ENCODE data around the gene NLN. TPM values are rescaled to one million over a fixed set of nuclear protein-coding genes. Genes with fewer than 3 reads are reported as not detected.

Gene NLN
- total and polyA plus RNA-seq, 9 of the 15 experiments (the other 6 are each of a cell fraction or from before 2014, with no cell fraction given): 6.9 to 45.2 (median 28.8) TPM

DNA sequence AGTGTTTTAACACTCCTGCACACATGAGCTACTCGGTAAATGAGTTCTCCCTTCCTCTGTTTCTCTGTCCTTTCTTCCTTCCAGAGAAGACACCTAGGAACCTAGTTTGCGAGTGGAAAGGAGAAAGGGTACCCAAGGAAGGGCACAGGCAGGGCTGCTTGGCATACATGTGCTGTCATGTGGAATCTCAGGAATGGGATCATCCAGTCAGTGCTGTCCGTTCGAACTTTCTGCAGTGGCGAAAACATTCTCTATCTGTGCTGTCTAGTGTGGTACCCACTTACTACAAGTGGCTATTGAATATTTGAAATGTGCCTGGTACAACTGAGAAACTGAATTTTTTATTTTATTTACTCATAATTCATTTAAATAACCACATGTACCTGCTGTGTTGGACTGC, 28.0 kb downstream of the NLN start (continued):
- TF ChIP-seq, protein P1, sequence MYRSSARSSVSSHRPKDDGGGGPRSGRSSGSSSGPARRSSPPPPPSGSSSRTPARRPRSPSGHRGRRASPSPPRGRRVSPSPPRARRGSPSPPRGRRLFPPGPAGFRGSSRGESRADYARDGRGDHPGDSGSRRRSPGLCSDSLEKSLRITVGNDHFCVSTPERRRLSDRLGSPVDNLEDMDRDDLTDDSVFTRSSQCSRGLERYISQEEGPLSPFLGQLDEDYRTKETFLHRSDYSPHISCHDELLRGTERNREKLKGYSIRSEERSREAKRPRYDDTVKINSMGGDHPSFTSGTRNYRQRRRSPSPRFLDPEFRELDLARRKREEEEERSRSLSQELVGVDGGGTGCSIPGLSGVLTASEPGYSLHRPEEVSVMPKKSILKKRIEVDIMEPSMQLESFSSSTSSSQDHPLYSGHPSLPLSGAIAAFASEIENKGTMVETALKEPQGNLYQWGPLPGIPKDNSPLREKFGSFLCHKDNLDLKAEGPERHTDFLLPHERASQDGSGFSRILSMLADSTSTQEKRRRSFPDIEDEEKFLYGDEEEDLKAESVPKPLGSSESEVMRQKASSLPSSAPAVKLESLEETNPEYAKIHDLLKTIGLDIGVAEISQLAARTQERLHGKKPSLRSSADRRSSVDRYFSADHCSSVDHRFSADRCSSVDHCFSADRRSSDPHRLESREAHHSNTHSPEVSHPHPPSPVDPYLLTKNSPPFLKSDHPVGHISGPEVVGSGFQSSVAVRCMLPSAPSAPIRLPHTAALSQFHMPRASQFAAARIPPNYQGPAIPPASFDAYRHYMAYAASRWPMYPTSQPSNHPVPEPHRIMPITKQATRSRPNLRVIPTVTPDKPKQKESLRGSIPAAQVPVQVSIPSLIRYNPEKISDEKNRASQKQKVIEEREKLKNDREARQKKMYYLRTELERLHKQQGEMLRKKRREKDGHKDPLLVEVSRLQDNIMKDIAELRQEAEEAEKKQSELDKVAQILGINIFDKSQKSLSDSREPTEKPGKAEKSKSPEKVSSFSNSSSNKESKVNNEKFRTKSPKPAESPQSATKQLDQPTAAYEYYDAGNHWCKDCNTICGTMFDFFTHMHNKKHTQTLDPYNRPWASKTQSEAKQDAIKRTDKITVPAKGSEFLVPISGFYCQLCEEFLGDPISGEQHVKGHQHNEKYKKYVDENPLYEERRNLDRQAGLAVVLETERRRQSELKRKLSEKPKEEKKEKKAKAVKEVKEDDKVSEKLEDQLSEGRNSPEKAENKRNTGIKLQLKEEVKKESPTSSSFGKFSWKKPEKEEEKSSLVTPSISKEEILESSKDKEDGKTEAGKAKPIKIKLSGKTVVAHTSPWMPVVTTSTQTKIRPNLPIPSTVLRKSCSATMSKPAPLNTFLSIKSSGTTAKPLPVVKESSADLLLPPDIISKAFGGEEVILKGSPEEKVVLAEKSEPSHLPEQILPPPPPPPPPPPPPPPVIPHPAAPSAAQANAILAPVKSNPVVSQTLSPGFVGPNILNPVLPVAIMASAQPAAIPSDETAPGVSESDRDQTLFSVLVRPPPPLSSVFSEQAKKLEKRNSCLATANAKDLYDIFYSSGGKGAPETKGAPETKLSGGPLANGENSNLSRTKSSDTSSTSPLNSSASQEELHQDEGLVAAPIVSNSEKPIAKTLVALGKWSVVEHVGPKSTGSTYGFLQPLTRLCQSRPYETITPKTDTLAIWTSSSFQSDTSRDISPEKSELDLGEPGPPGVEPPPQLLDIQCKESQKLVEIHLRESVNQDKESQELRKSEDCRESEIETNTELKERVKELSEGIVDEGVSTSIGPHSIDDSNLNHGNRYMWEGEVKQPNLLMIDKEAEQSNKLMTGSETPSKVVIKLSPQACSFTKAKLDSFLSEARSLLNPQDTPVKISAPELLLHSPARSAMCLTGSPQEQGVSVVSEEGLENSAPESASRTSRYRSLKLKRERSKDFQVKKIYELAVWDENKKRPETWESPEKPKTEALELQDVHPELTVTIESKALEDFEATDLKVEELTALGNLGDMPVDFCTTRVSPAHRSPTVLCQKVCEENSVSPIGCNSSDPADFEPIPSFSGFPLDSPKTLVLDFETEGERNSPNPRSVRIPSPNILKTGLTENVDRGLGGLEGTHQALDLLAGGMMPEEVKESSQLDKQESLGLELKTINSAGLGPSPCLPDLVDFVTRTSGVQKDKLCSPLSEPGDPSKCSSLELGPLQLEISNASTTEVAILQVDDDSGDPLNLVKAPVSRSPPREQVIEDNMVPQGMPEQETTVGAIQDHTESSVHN (IDR thresholded peaks at IDR 0.05; ENCODE audit: borderline replicate concordance in 1 of 2, low read depth in 1 of 2): no peak
- no peak for TF ChIP-seq NFATC3 (IDR thresholded peaks at IDR 0.05)

DNA sequence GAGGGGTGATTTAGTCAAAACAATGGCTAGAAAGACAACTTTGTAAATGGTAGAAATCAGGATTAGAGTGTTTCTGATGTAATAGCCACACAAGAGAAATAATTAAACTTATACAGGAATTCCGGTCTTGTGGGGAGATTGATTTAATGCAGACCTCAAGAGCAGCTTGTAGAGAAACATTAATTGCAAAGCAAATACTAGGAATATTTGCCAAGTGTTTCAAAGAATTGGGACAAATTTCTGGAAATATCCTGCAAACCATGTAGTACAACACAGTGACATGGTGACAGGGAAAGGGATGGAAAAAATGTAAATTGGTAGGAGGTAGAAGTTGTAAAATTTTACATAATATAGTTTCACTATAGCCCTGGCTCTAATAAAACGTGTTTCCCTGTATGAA, 28.9 kb downstream of the NLN start:
- H3K9ac ChIP-seq (ENCODE audit: insufficient read depth in 1 of 2, low read depth in 2 of 2, low read length in 2 of 2): no peak overlapping the region
- no peak overlapping the region for H3K27ac ChIP-seq (ENCODE audit: extremely low read depth, low read depth, low read length)
- ATAC-seq (no peak), FAIRE-seq (no peak), DNase-seq (ENCODE audit: extremely low read depth in 1 of 4, low spot score in 3 of 4) (no peak)
- H3K36me3 ChIP-seq (ENCODE audit: control insufficient read depth, insufficient read depth, low read length): no peaks in the 10 kb centered on the region
- BruUV-seq (replicated peaks): no TSS peak
- in situ Hi-C loops (cut with MboI) (no loop called here), intact Hi-C loops (cut with micrococcal nuclease) (no loop called here)
- H4K20me1 ChIP-seq (replicated peaks; ENCODE audit: control insufficient read depth, insufficient read depth, low read length): no peaks in the 10 kb centered on the region
- no peak overlapping the region for H3K4me2 ChIP-seq (ENCODE audit: insufficient read depth, low read length)
- no peaks in the 10 kb centered on the region for H3K27me3 ChIP-seq (ENCODE audit: control insufficient read depth in 2 of 2, insufficient read depth in 2 of 2, low read length in 2 of 2)
- no peak overlapping the region for H2AFZ ChIP-seq (ENCODE audit: low read depth, low read length)
- H3K9me1 ChIP-seq (ENCODE audit: control insufficient read depth, insufficient read depth, low read length): no peaks in the 10 kb centered on the region
- no peaks in the 10 kb centered on the region for H3K9me3 ChIP-seq (replicated peaks; ENCODE audit: control insufficient read depth, insufficient read depth, low read depth, low read length)
- ChIA-PET POLR2A (no interaction called here), CTCF (ENCODE audit: low intra/inter-chr PET ratio) (no interaction called here)
- 0 out of 5 replicates have a peak, but pooled peaks cover 0 to 2% of the 10 kb centered on the region in 2 experiments for H3K4me1 ChIP-seq (replicated peaks in 1 of 2; ENCODE audit: control insufficient read depth in 2 of 2, insufficient read depth in 2 of 2, low read length in 2 of 2)
- H3K4me3 ChIP-seq: no peak overlapping the region
- H3K79me2 ChIP-seq (ENCODE audit: control insufficient read depth, insufficient read depth, low read length): peaks cover 19% of the 10 kb centered on the region; the same call in 2 of the 3 replicates
- WGBS (ENCODE audit: insufficient coverage, low coverage, missing lambda C conversion rate): 65% methylated on average over 2 of the region's 2 CpGs
- TF ChIP-seq CHCHD3 (CRISPR knock-in tag; IDR thresholded peaks at IDR 0.05) (no peak), SRF (CRISPR knock-in tag; IDR thresholded peaks at IDR 0.05) (no peak), SMARCA4 (IDR thresholded peaks at IDR 0.05) (no peak), ZNF778 (CRISPR knock-in tag; IDR thresholded peaks at IDR 0.05) (no peak), BDP1 (IDR thresholded peaks at IDR 0.05; ENCODE audit: insufficient read depth, insufficient read length) (no peak), ZNF143 (CRISPR knock-in tag; IDR thresholded peaks at IDR 0.05) (no peak), FOSL1 (tag; conservative IDR thresholded peaks at IDR 0.05) (no peak), HNRNPK (IDR thresholded peaks at IDR 0.05; ENCODE audit: low read depth, low read length, poor library complexity, severe bottlenecking) (no peak), SMAD1 (IDR thresholded peaks at IDR 0.05; ENCODE audit: low read depth, low read length, partially characterized antibody) (no peak), KHSRP (IDR thresholded peaks at IDR 0.05) (no peak), MTA1 (IDR thresholded peaks at IDR 0.05; ENCODE audit: borderline replicate concordance) (no peak), ZNF324 (CRISPR knock-in tag; IDR thresholded peaks at IDR 0.05) (no peak), HDAC8 (tag; IDR thresholded peaks at IDR 0.05) (no peak), ZBED1 (IDR thresholded peaks at IDR 0.05) (no peak)
- TF ChIP-seq, protein P2, sequence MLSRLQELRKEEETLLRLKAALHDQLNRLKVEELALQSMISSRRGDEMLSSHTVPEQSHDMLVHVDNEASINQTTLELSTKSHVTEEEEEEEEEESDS (CRISPR knock-in tag; IDR thresholded peaks at IDR 0.05): no peak
